SK-N-SH (cell line): ENCODE measurements around the gene SIRPD.

Experiments used
- CTCF ChIP-seq: fragments of 200-600 bp; sonication (generic); IDR thresholded peaks from 2 replicates; pipeline ENCODE4 v1.6.1; 2017; ENCODE audit warnings: antibody characterized with exemption, mild to moderate bottlenecking, moderate library complexity
- SMC3 ChIP-seq: IDR thresholded peaks from 2 replicates; pipeline ENCODE4 v1.6.1; 2012; ENCODE audit warnings: low read depth, low read length, improper control_type of control experiment

DNA sequence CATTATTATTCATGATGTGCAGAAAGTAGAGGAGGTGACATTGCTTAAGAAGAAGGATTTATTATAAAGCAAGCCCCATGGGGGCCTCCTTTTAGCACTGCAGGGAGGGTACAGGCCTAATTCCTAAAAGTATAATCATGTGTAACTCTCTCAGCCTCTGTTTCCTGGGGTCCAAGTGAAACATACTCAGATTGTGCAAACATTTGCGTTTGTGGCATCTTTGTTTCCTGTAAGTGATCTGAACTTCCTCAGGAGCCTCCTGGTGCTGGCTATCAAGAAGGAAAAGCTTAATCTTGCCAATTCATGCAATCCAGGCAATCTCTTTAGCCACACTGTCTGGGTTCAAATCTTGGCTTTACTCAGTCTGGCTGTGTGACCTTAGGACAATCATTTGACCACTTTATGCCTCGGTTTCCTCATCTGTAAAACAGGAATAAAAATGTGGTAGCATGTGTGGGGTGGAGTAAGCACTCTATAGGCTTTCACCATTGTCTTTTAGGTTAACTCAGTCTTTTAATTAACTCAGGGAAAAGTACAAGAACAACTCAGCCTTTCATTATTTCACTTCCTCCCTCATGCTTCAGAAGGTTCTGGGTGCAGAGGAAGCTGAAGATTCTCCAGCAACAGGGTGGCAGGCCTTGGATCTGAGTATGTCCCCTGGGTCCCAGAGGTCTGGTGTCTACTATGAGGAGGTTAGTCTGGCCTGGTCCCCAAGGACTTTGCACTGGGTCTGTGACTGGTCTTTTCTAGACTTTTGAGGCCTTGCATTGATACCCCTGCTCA lies 65.5 kb downstream of the SIRPD start:
- TF ChIP-seq SMC3 = no peak
- no peak for TF ChIP-seq CTCF
